ENCODE results near the gene LIME1.

- no peak for TF ChIP-seq CTCF (IDR thresholded peaks at IDR 0.05)
- TF ChIP-seq POLR2A (IDR thresholded peaks at IDR 0.05), result no peak
Measured at GRCh38 chr20:63739130-63740069, 2.9 kb downstream of the LIME1 start, which contains the start of gene SLC2A4RG.
